Neuron (in vitro differentiated cells): ENCODE data around the gene TF.
"Not testable (repeated sequence)": the region's sequence is repeated elsewhere in the genome, so short reads cannot be mapped to it uniquely, and the experiment has no call there.

ENCODE experiments used
- H2AFZ ChIP-seq: one replicate; pipeline ENCODE4 v1.6.1; 2013; ENCODE audit warnings: low read depth, mild to moderate bottlenecking, inconsistent platforms, low read length, moderate library complexity
- H3K27me3 ChIP-seq: one replicate; pipeline ENCODE4 v1.6.1; 2013; ENCODE audit warnings: low read length; ENCODE audit not compliant: insufficient read depth
- H3K36me3 ChIP-seq: one replicate; pipeline ENCODE4 v1.6.1; 2013; ENCODE audit warnings: low read length; ENCODE audit not compliant: insufficient read depth
- H3K4me1 ChIP-seq: one replicate; pipeline ENCODE4 v1.6.1; 2013; ENCODE audit warnings: low read length; ENCODE audit not compliant: insufficient read depth
- H3K4me3 ChIP-seq: 2 replicates; pipeline ENCODE4 v1.5.1; 2013; ENCODE audit warnings: mild to moderate bottlenecking, low read length, moderate library complexity
- H3K9me3 ChIP-seq: one replicate; pipeline ENCODE4 v1.6.1; 2013; ENCODE audit warnings: low read length

Gene TF

DNA sequence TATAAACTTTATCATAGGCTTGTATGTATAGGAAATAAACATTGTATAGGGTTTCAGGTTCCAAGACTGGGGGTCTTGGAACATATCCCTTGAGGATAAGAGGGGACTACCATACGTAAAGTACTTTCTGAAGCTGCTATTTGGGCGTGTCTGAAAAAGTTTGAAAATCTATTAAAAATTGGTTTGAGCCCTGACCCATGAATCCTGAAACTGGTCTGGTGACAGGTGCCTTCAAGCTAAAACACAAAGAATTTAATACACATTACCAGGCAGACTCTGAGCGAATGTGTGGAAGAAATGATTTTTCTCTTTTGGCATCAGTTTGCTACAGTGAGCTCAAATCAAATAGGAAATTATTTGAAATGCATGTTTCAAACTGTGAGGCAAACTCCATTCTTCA is 16.3 kb downstream of the TF start:
- no peak overlapping the region for H3K4me3 ChIP-seq

DNA sequence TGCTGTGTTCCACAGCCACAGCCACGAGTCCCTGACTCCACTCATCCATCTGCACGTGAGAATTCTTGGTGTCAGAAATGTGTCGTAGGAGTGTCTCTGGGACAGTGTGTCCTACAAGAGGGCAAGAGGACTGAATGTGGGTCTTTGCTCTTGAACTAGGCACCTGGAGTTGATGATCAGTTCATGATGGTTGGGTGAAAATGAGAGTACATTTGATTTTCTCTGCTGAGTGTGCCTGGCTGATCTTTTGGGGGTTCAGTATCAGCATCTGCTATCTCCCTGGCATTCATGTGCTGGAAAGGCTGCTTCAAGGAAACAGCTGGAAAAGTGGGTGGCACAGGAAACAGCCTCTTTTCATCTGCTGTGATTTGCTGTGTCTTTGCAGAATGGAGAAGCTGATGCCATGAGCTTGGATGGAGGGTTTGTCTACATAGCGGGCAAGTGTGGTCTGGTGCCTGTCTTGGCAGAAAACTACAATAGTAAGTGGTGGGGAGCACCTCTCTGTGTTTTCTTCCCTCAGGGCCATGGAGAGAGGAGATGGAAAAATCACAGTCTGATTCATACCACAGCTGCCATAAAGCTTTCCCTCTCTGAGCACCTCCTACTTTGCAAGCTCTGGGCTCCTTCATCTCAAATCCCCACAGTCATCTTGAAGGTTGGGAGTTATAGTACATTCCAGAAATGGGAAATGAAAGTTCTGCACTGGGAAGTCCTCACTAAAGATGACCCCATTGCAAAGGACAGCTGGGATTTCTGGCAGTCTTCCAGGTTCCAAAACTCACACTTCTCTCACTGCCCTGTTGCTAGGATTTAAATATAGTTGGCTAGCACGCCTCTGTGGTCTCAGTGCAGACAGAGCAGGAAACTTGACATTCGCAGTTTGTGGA is 17.8 kb downstream of the TF start:
- Histone ChIP-seq H2AFZ (no peak overlapping the region), H3K9me3 (no peaks in the 10 kb centered on the region), H3K4me3 (no peak overlapping the region), H3K4me1 (no peaks in the 10 kb centered on the region), H3K27me3 (peaks cover 2% of the 10 kb centered on the region), H3K36me3 (no peaks in the 10 kb centered on the region)

More for the DNA sequence above, 16.3 kb downstream of the TF start:
- Histone ChIP-seq H3K36me3 (no peaks in the 10 kb centered on the region), H3K9me3 (no peaks in the 10 kb centered on the region), H3K4me1 (no peaks in the 10 kb centered on the region), H2AFZ (no peak overlapping the region), H3K27me3 (peaks cover 2% of the 10 kb centered on the region)

DNA sequence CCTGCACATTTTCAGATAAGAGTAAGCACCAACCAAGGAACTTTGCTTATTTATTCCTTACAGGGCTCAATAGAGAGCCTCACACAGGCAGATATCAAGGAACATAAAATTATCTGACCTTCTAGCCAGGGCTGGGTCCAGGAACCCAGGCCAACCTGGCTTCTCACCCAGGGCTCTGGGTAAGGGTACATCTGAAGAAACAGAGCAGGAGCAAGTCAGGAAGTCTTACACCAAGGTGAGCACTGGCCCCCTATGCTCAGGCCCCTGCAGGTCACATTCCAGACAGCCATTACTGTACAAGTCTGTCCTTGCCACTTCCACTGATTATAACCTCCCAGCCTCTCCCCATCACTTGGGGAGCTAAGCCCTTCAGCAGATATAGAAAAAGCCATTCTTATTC is 19.1 kb downstream of the TF start:
- Histone ChIP-seq H3K9me3 (no peaks in the 10 kb centered on the region), H3K27me3 (peaks cover 2% of the 10 kb centered on the region), H3K4me1 (no peaks in the 10 kb centered on the region), H3K4me3 (no peak overlapping the region), H3K36me3 (no peaks in the 10 kb centered on the region), H2AFZ (no peak overlapping the region)

DNA sequence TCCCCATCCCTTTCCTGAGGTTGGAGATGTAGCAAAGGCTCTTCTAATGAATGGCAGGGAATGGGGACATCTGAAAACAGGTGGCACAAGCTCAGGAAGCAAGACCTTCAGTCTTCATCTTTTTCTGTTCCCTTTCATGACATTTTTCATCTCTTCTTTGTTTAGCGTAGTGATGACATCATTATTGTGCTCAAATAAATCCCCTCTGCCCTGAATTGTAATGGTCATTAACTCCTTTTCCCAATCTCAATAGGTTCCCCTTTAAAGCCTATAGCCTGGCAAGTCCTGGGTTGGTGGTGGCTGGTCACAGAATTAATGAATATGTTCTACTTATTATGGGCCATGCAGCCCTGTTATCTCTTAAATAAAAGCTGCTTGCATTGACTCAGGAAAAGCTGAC is 21.4 kb downstream of the TF start:
- Histone ChIP-seq H3K27me3 (peaks cover 2% of the 10 kb centered on the region), H3K4me1 (no peaks in the 10 kb centered on the region)

DNA sequence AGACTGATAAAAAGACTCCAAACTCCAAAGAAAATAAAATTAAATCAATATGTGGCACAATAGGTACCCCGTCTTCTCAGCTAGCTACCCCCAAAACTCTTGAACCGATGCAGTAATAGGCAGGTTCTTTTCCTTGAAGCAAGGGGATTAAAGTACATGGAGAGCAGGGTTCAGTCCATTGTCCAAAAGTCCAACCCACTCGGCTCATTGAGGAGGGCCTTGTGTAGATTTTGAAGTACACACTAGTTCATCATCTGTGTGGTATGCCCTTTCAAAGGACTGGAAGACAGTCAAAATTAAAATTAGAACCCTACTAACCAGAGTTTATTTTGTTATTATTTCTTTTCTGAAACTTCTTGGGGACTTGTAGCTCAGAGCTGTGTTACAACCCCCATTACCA is 23.3 kb downstream of the TF start:
- no peaks in the 10 kb centered on the region for H3K9me3 ChIP-seq

More for the DNA sequence above, 21.4 kb downstream of the TF start:
- Histone ChIP-seq H3K36me3 (no peaks in the 10 kb centered on the region), H3K9me3 (no peaks in the 10 kb centered on the region), H2AFZ (no peak overlapping the region), H3K4me3 (no peak overlapping the region)

DNA sequence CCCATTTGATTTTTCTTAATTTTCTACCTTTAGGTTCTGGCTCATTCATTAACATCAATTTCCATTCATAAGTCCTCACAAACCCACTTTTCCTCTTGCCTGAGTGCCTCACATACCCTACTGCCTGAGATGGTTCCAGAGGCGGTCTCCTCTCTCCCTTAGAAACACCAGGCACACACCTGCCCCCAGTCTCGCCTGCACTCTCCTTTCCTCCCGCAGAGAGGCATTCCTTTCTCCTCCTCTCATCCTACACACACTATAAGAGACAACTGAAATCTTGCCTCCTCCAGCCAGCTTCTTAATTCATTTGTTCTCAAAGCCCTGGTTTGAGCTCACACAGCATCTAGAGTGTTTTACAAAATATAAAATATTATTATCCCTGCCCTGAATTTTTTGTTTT is 27.5 kb downstream of the TF start:
- no peaks in the 10 kb centered on the region for H3K9me3 ChIP-seq
- no peak overlapping the region for H3K4me3 ChIP-seq
- H3K27me3 ChIP-seq: peaks cover 5% of the 10 kb centered on the region
- H3K36me3 ChIP-seq: no peaks in the 10 kb centered on the region
- no peaks in the 10 kb centered on the region for H3K4me1 ChIP-seq
- no peak overlapping the region for H2AFZ ChIP-seq

More for the DNA sequence above, 23.3 kb downstream of the TF start:
- Histone ChIP-seq H3K27me3 (peaks cover 2% of the 10 kb centered on the region), H3K4me3 (no peak overlapping the region), H2AFZ (no peak overlapping the region), H3K36me3 (no peaks in the 10 kb centered on the region), H3K4me1 (no peaks in the 10 kb centered on the region)

DNA sequence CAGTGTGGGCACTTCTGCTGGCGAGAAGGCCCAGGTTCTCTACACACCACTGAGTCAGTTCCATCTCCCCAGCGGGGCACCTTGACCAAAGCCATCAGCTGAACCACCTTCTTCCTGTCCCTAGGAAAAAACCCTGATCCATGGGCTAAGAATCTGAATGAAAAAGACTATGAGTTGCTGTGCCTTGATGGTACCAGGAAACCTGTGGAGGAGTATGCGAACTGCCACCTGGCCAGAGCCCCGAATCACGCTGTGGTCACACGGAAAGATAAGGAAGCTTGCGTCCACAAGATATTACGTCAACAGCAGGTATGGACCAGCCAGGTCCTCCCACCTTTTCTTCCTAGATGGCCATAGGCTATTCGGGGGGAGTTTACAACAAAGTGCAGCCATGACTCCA is 29.1 kb downstream of the TF start:
- Histone ChIP-seq H3K4me1 (no peaks in the 10 kb centered on the region), H3K27me3 (peaks cover 10% of the 10 kb centered on the region), H3K36me3 (no peaks in the 10 kb centered on the region), H2AFZ (no peak overlapping the region), H3K9me3 (no peaks in the 10 kb centered on the region), H3K4me3 (no peak overlapping the region)

DNA sequence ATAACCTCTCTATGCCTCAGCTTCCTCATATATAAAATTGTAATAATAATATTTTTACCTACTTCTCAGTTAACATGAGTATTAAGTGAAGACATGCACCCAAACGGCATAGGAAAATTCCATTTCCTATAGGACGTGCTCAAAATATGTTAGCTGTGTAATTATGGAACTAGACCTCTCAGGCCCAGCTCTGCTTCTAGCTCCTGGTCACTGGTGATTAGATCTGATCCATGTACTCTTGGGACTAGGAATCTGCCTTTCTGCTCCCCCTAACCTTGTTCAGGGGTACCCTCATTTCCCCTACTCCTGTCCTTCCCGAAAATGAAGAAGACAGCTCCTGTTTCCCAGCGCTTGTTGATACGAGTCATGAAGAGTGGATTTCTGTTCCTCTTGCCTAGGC is 29.6 kb downstream of the TF start:
- no peaks in the 10 kb centered on the region for H3K9me3 ChIP-seq
- peaks cover 10% of the 10 kb centered on the region for H3K27me3 ChIP-seq
- no peak overlapping the region for H2AFZ ChIP-seq
- no peaks in the 10 kb centered on the region for H3K4me1 ChIP-seq
- no peaks in the 10 kb centered on the region for H3K36me3 ChIP-seq
- no peak overlapping the region for H3K4me3 ChIP-seq

DNA sequence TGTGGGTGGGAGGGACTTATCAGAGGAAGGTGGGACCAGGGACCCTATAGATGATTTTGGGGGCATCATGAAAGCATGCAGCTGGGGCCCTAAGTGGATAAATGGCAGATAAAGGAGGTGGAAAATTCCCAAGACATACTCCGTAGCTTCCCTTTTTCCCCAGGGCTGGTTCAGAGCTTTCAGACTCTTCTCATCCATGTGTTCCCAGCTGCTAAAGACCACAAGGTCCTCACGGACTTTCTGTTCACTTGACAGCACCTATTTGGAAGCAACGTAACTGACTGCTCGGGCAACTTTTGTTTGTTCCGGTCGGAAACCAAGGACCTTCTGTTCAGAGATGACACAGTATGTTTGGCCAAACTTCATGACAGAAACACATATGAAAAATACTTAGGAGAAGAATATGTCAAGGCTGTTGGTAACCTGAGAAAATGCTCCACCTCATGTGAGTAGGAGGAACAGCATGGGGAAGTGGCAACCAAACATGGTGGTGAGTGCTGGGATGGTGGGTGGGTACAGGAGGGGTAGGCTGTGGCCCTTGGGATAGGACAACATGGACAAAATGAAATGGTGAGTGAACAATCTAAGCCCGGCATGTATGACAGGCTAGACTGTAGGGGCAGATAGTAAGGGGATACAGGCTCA is 30.7 kb downstream of the TF start:
- no peaks in the 10 kb centered on the region for H3K9me3 ChIP-seq
- no peak overlapping the region for H3K4me3 ChIP-seq
- H3K36me3 ChIP-seq: no peaks in the 10 kb centered on the region
- no peak overlapping the region for H2AFZ ChIP-seq
- H3K4me1 ChIP-seq: no peaks in the 10 kb centered on the region
- peaks cover 10% of the 10 kb centered on the region for H3K27me3 ChIP-seq

DNA sequence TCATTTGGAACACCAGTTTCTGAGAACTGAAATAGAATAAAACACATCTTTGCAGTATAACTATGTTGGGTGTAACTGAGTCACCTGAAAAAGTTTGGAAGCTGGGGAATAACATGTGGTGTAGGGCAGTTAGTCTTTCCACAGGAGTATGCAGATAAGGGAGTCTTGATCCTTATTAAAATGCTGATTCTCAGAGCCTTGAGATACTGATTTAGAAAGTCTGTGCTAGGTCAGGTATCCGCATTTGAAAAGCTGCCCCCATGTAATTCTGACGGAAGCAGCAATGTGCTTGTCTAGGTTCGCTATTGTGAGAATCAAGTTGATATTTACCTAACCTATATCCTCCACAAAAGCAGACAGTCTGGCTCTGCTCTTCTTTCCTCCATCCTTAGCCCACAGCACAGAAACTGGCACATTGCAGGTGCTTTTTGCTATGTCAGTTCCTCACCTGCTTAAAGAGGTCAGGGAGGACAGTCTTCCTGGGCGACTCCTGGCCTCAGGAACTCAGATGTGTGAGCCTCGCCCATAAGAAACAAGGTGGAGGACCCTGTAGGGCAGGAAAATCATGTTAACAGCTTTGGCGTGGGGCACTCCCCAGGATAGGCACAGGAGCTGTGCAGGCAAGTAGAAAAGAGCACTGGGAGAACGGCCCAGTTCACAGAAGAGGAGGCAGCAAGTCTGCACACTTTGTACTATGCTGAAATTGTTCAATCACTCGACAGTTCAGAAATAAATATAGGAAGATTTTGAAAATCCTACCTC is 31.8 kb downstream of the TF start:
- Histone ChIP-seq H3K9me3 (no peaks in the 10 kb centered on the region), H3K36me3 (no peaks in the 10 kb centered on the region), H3K4me1 (no peaks in the 10 kb centered on the region), H2AFZ (no peak overlapping the region), H3K27me3 (peaks cover 10% of the 10 kb centered on the region), H3K4me3 (no peak overlapping the region)

DNA sequence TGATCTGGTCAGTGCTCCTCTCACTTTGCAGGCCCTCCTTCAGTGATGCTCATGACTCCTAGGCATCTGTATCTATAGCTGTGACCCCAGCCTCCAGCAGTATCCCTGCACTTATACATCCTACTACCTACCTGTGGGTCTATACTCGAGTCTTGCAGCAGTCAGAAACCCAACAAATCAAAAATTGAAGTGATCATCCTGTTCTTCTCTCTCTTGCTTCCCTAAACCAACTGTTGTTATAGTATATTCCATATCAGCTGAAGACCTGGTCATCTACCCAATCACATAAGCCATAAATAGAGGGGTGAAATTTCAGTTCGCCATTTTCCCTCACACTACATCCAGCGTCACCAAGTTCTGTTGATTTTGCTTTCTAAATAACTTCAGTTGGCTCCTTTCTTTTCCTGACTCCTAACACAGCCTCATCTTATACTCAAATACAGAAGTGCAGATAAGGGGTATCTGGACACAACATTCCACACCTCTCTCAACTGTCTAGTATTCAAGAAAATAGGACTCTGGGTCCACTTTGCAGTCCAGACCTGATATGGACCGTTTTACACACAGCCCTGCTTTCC is 33.5 kb downstream of the TF start:
- Histone ChIP-seq H3K4me1 (no peaks in the 10 kb centered on the region), H3K9me3 (no peaks in the 10 kb centered on the region), H3K27me3 (peaks cover 10% of the 10 kb centered on the region), H3K4me3 (no peak overlapping the region), H3K36me3 (no peaks in the 10 kb centered on the region), H2AFZ (no peak overlapping the region)

DNA sequence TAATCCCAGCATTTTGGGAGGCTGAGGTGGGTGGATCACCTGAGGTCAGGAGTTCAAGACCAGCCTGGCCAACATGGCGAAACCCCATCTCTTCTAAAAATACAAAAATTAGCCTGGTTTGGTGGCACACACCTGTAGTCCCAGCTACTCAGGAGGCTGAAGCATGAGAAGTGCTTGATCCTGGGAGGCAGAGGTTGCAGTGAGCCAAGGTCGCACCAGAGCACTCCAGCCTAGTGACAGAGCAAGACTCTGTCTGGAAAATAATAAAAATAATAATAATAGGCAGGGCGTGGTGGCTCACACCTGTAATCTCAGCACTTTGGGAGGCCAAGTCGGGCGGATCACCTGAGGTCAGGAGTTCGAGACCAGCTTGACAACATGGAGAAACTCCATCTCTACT is 34.6 kb downstream of the TF start:
- not testable (repeated sequence) for H2AFZ ChIP-seq, H3K27me3 ChIP-seq, H3K4me3 ChIP-seq, H3K9me3 ChIP-seq, H3K36me3 ChIP-seq, H3K4me1 ChIP-seq

DNA sequence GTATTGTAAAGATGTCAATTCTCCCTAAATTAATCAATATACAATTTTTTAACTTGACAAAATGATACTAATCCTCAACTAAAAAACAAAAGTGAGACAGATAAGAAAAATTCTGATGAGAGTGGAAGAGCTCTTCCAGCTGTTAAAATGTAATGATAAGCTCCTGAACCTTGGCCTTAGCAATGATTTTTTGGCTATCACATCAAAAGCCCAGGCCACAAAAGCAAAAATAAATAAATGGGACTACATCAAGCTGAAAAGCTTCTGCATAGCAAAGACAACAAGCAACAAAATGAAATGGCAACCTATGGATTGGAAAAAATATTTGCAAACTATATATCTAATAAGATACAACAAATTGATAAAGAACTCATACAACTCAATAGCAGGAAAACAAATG is 35.4 kb downstream of the TF start:
- no peak overlapping the region for H3K4me3 ChIP-seq
- no peaks in the 10 kb centered on the region for H3K4me1 ChIP-seq
- H3K9me3 ChIP-seq: no peaks in the 10 kb centered on the region

More for the DNA sequence above, 35.4 kb downstream of the TF start:
- H3K36me3 ChIP-seq: no peaks in the 10 kb centered on the region
- no peak overlapping the region for H2AFZ ChIP-seq
- H3K27me3 ChIP-seq: peaks cover 10% of the 10 kb centered on the region
